CD4-positive, alpha-beta T cell treated with Interleukin-4 for 1 hour (primary cell): ENCODE measurements around the gene SYDE2.
"Not testable (repeated sequence)": the region's sequence is repeated elsewhere in the genome, so short reads cannot be mapped to it uniquely, and the experiment has no call there.

Experiments used
- DNase-seq, 2 donors: peaks; one replicate each; pipeline ENCODE4 v3.0.0-alpha.2; 2020 to 2022

Gene SYDE2

DNA sequence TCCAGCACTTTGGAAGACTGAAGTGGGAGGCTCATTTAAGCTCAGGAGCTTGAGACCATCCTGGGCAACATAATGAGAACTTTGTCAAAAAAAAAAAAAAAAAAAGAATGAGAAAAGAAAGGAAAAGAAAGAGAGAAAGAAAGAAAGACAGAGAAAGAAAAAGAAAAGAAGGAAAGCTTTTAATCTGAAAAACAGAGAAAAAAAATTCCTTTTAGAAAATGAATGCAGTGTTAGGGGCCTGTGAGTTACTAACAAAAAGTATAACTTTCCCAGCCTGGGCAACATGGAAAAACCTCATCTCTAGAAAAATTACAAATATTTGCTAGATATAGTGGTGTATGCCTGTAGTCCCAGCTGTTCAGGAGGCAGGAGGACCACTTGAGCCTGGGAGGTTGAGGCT is 15.9 kb upstream of the SYDE2 start:
- no peak for DNase-seq

DNA sequence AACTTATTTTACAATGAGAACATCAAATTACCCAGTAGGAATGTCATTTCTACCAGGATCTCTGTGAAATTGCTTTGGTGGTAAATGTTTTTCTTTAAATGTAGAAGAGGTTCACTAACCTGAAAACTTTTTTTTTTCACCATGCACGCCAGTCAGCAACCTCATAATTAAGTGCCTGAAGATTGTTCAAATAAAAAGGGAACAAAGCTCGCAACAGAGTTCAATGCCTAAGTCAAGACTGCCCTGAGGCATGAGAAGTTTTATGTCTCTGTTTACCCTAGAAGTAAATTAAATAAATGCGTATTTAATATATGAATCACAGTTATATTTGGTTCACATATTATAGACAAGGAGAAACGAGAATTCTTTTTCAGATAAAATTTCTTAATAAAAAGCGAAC is 13.8 kb upstream of the SYDE2 start:
- no peak for DNase-seq

DNA sequence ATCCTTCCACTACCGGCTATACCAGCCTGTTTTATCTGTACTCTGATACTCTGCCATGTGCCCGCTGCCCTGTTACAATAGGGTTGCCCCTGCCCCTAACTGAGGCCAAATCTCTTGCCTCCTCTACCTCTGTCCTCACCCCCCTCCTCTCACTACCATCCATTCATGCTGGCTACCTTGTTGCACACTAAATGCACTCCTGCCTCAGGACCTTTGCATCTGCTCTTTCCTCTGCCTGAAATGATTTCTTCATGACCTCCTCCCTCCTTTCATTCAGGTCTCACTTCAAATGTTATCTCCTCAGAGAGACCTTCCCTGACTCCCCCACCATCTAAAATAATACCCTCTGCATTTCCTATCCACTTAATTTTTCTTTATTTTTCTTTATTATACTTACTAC is 7.7 kb upstream of the SYDE2 start:
- no peak for DNase-seq

DNA sequence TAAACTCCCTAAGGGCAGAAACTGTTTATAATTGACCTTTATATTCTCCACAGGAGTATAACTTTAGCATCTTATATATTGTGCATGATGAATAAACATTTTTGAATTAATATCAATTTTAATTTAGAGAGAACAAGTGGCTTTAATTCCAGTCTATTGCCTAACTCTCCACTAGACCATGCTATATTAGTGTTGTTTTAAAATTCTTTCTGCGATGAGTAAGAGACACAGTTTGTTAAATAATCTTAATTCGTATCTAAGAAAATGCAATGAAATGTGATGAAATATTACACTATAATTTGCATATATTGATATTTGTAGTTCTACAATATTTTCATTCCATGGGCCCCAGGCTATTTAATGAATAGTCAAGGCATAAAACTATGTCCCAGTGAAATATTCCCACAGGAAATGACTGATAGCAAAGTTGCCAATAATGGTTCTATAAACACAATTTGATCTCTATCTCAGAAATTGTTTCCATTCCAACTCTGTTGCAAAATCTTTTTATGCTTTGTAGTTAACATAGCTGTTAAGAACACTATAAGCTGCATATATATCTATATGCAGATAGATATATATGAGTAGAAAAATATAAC is 2.9 kb upstream of the SYDE2 start:
- DNase-seq, result no peak

DNA sequence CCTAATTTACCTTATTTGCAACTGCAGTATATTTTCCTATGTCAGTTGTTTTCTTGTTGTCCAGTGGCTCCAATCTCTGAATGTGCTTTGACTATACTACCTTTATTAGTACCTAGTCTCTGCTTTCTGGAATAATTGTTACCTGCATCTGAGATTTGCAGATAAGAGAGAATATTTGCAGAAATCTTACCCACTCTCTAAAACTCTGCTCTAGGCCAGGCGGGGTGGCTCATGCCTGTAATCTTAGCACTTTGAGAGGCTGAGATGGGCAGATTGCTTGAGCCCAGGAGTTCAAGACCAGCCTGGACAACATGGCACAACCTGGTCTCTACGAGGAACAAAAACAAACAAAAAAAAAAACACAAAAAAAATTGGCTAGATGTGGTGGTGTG is 2.0 kb upstream of the SYDE2 start:
- DNase-seq, result no peak

DNA sequence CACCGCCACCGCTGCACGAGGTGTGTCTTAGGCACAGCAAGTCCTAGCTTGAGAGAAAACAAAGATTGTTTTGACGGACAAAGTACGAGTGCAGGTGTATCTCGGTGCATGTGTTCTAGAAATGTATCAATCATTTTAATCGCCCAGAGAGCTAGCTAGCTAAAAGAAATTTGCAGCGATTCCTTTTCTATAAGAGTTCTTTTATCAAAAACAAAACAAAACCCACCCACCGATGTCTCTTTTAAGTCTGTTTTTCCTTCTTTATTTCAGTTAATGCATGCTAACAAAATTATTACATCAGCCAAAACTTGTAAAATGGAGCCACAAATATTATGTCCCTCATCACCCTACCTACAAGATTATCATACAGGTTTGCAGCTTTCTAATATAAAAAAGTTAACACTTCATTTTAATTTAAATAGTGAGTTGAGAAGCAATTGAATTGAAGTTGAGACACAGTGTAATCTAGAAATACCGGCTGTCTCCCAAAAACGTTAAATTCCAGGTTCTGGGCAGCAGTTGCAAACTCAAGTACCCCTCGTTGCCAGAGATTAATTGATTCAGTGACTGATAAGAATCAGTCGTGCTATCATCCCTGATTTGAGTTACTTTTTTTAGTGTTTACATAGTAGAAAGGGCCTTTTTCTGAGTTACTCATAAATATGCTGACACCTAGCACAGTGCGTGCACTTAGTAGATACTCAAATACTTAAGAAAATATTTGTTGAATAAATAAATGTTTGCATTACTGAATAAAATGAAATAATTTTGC is 1.5 kb upstream of the SYDE2 start:
- no peak for DNase-seq

DNA sequence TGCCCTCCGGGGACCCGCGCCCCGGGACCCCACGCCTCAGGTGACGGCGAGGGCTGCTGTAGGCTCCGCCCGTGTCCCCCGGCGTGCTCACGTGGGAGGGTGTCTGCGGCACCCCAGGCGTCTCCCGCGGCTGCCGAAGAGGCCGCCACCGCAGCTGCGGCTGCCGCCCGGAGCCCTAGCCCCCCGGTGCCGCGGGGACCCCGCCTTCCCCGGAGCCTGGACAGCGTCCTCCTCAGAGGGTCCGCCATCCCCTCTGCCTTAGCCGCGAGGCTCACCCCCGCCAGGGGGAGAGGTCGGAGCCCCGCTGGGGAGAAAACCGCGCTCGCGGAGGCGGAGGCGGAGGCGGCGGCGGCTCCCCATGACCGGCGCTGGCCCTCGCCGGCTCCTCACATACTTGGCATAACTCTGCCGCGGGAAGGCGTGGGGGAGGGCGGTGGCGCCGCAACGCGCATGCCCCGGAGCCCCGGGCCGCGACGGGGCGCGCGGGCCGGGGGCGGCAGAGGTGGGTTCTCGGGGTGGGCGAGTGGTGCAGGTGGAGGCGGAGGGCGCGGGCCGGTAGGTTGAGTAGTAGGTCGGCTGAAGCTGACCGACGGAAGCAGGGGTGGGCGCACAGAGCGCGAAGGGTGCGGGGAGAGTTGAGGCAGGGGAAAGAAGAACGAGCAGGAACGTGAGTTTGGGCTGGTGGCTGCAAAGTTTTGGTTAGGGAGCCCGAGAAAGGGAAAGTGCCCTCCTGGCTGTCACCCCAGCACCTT is 700 bp upstream of the SYDE2 start:
- peak; percentile 60 to 76 for DNase-seq

DNA sequence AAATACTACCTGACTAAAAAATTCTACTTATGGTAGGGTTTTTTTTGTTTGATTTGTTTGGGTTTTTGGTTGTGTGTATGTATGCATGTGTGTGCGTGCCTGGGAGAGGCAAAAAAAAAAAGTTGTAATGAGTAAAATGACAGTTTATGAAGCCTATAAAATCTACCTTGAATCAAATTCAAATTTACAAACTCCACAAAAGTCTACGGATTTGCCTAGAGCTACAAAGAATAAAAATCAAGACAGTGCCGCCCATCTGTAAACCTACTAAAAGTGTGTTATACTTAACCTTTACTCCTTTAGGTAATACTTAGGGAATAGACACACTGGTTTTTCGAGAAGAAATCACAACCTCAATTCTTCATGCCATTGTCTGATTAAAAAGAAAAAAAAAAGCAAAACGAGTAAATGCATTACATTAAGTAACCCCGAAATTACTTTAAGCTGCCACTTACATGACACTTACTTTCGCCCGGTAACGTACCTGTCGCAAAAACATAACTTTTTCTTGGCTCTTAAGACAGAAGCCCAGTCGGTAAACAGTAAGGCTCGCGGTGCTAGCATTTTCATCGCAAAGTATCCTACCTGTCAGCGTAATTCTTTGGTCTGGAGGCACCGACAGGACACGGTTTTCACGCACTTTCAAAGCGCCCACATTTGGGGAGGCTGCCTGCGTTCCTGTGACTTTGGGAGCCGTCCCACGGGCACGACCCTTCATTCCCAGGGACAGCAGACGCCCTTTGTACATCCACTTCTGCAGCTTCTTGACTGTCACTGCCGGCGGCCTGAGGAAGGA is 951 bp downstream of the SYDE2 start:
- DNase-seq, result no peak

DNA sequence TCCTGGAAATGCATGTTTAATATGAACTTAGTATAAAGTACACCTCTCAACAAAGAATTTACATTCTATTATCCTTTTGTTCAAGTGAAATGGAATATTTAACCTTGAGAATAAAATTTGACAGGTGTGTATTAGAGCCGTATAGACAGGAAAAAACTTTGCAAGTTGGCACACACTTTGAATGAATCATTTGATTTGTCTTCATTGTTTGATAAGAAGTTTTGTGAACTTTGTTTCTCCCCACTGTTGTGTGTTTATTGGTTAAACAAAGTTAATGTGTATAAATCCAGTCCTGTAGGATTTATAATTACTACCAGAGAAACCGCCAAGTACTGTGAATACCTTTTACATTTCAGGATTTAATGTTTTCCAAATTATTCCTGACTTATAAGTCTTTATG is 2.0 kb downstream of the SYDE2 start:
- DNase-seq, result no peak

DNA sequence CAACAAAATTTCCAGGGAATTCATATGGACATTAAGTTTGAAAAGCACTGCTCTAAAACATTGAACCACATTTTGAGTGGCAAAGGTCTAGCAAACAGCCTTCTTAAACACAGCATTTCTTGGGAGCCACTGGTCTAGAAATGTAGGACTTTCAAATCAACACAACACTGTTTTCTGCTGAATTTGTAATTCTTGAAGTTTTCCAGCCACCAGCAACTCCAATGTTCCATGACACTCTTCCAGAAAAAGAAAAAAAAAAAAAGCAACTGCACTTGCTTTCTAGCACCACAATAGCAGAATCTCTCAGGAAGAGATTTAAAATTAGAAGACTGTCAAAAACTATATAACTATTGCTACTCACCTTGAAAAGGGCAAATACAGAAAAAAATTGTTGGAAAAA is 4.5 kb downstream of the SYDE2 start:
- no peak for DNase-seq

DNA sequence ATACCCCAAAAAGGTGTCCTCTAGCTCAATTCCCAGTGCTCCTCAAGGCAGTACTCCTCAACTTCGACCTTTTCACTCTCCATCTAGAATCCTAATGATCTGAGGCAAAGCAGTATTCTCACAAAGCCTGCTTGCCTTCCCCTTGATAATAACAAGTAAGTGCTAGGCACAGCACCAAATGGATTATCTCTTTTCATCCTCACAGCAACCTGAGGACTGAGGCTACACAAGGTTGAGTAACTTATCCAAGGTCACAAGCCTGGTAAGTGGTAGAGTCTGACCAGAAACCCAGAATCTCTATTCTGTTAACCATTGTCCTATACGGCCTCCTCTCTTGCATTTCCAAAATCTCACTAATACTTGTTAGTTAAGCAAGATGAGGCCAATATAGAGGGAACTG is 5.1 kb downstream of the SYDE2 start:
- no peak for DNase-seq

DNA sequence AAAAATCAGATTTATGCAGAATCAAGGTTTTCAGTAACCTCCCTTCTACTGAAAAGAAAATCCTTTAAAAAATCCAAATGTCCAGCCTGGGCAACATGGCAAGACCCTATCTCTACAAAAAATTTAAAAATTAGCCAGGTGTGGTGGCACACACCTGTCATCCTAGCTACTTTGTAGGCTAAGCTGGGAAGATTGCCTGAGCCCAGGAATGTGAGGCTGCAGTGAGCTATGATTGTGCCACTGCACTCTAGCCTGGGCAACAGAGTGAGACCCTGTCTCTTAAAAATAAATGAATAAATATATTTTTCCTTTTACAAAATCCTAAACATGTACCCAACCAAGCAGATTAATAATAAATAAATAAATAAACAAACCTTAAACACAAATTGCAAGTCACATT is 8.7 kb downstream of the SYDE2 start:
- not testable (repeated sequence) for DNase-seq

DNA sequence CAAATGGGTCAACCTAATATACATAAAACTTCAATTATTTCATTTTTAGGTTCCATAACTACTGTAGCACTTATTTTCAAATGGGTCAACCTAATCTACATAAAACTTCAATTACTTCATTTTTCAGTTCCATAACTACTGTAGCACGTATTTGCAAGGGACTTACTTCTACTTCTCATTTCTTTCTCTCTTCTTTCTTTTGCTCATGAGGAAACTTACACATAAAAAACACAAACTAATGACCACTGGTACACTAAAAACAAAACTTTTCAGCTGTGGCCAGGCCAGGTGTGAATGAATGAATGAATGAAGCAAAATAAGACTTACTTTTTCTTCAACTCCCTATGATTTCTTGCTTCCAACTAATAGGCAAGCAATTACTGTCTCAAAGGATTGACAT is 11.7 kb downstream of the SYDE2 start:
- DNase-seq, result no peak

DNA sequence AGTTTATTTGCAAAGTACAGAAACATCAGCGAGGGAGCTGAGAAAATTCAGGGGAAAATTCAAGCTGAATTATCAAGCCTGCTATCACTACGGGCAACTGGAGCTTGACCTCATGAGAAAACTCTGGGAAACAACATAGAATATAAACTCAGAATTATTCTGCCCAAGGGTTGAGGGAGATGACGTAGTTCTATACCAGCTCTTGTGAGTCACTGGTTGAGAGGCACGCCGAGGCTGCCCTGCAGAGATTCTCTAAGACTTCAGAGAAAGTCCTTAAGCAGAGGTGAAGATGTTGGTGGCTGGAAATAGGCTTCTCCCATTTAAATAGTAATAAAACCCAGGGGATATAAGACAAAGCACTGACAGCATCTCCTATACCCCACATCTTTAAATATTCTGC is 12.3 kb downstream of the SYDE2 start:
- no peak for DNase-seq

DNA sequence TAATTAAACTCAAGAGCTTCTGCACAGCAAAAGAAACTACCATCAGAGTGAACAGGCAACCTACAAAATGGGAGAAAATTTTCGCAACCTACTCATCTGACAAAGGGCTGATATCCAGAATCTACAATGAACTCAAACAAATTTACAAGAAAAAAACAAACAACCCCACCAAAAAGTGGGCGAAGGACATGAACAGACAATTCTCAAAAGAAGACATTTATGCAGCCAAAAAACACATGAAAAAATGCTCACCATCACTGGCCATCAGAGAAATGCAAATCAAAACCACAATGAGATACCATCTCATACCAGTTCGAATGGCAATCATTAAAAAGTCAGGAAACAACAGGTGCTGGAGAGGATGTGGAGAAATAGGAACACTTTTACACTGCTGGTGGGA is 13.8 kb downstream of the SYDE2 start:
- not testable (repeated sequence) for DNase-seq

DNA sequence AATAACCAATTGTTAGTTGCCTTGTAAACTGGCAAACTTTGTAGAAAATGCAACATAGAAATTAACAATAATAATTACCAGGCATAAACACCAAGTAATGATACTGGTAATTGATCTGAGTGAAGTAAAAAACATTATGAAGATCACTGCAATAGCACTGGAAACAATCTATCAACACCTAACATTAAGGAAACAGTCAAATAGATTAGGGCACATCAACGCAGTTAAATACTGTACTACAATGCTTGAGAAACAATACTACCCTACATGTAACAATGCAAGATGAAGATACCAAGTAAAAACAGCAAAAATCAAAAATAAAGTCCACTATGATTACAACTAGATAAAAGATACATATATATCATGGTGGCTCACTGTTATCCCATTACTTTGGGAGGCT is 16.6 kb downstream of the SYDE2 start:
- no peak for DNase-seq

DNA sequence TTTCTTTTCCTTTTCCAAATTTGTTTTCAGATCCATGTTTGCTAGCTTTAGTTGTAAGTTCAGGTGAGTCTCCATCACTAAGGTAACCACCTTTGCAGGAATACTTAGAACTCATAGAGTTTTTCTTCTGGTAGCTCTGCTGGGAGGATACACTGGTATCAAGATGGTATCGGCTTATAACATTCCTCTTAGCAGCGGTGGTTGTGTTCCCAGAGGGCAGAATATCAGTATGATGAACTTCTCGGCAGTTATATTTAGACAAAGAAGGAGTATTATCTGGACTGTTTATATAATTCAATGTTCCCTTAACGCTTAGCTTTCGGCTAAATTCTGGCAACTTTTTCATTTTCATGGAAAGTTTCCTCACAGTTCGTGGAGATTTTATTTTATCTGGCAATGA is 18.1 kb downstream of the SYDE2 start:
- DNase-seq, result no peak

DNA sequence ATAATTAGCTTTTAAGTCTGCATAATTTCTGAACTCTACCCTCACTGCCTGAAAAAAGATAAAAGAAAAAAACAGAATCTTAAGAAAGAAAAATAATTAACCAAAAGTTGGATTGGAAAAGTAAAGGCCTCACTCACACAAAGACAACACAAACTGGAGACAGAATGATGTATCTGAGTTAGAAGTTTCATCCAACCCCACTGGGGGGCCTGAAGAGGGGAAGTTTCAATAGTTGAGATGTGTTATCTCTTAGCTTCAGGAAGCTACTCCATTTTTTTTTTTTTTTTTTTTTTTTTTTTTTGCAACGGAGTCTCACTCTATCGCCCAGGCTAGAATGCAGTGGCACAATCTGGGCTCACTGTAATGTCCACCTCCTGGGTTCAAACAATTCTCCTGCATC is 19.9 kb downstream of the SYDE2 start:
- no peak for DNase-seq

DNA sequence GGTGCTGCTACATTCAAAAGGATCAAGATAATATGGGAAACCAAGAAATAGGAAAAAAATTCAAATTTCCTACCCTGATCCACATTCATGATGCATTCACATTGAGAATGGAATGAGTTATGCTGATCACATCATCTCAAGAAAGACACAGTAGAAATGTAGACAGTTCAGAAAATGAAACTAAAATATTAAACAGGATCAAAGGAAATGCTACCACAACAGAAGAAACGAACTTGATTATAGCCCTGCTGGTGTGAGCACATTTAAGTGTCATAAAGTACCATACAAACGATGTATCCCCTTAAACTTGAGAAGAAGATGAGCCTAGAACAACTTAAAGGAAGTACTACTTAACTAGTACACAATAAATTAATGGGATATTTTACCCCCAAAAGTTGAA is 21.3 kb downstream of the SYDE2 start:
- peak in 1 of 2 donors; percentile 60 for DNase-seq

DNA sequence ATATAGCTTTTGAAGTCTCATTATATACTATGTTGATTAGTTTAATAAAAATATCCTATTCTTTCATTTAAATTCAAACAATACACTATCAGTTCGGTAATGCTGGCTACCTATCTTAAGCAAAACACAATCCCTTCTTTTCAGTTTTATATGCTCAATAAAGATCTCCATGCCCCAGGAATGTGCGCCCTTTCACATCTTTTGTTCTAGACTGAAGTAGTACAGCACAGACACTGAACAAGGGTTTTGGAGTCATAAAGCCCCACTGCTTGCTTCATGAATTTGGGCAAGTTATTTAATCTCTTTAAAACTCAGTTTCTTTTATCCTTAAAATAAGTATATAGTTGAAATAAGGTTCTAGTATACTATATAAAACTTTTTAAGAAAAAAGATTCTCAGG is 22.4 kb downstream of the SYDE2 start:
- DNase-seq, result no peak

DNA sequence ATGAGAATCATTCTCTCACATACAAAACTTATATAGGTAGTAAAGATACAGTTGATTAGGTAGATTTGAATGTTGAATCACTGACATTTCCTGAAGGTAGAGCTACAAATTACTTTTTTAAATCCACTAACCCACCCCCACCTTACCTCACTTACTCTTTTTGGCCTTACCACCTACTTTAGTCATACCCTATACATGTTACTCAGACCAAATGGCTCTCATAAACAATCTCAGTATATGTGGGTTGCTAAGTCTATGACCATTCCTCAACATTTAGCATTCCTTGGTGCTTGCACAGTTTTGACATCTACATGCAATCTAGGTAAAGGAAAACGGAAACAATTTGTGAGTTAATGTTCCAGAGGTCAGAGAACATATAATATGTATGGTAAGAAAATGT is 26.3 kb downstream of the SYDE2 start:
- no peak for DNase-seq

DNA sequence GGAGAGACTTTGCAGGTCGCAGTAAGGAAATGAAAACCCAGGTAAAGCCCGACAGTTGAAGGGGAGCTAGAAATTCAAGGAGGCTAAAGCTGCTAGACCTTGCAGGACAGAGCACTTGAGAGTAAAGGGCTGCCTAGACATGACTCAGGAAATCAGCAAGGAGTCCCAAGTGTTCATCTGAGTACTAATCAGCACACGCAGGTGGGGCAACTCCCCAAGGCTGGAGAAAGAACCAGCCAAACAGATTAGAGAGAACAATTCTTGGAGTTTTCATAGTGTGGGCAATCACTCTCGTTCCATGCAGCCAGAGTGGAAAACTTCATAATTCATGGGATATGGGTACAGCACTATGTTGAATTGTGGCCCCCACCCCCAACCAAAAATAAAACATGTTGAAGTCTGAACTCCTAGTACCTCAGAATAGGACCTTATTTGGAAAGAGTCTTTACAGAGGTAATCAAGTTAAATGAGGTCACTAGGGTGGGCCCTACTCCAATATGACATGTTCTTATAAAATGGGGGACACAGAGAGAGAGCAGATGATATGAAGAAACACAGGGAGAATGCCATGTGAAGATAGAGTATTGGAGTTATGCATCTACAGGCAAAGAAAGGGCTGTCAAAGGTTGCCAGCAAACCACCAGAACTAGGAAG is 28.0 kb downstream of the SYDE2 start:
- no peak for DNase-seq

DNA sequence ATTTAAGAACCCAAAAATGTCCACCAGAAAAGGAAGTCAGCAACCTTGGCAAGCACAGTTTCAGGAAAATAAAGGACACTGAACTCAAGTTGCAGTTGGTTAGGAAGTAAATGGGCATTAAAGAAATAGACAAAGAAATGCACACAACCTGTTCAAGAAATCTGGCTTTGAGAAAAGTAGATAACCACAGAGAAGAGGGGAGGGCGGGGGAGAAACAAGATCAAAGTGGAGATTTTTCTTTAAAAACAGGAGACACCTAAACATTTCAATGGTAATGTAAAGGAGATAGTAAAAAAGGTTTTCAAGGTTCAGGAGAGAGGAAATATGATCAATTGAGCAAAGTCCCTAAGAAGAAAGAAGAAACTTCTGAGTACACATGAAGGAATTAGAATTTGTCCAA is 29.1 kb downstream of the SYDE2 start:
- no peak for DNase-seq
